ENCODE measurements around the gene JAK2. TPM values are rescaled to one million over a fixed set of nuclear protein-coding genes. Genes with fewer than 3 reads are reported as not detected.
A peak's percentile ranks its signal among the peaks of the same experiment; 100 is the strongest.
"Not testable (repeated sequence)": the region's sequence is repeated elsewhere in the genome, so short reads cannot be mapped to it uniquely, and the experiment has no call there.

Gene JAK2
- total RNA-seq, 4 donors from 2014 or later = 20.7 to 40.4 (median 22.6) TPM

DNA sequence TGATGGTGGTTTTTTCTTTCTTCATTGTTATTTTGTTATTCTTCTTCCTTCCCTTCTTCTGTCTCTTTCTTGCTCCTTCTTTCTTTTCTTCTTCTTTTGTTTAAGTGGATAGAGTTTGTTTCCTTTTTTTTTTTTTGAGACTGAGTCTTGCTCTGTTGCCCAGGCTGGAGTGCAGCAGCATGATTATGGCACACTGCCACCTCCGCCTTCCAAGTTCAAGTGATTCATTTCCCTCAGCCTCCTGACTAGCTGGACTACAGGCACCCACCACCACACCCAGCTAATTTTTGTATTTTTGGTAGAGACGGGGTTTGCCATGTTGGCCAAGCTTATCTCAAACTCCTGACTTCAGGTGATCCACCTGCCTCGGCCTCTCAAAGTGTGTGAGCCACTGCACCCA, 40.3 kb downstream of the JAK2 start:
- H3K36me3 ChIP-seq = peaks cover 0 to 53% (median 0%) of the 10 kb centered on the region in 3 donors
- TF ChIP-seq, protein P1, sequence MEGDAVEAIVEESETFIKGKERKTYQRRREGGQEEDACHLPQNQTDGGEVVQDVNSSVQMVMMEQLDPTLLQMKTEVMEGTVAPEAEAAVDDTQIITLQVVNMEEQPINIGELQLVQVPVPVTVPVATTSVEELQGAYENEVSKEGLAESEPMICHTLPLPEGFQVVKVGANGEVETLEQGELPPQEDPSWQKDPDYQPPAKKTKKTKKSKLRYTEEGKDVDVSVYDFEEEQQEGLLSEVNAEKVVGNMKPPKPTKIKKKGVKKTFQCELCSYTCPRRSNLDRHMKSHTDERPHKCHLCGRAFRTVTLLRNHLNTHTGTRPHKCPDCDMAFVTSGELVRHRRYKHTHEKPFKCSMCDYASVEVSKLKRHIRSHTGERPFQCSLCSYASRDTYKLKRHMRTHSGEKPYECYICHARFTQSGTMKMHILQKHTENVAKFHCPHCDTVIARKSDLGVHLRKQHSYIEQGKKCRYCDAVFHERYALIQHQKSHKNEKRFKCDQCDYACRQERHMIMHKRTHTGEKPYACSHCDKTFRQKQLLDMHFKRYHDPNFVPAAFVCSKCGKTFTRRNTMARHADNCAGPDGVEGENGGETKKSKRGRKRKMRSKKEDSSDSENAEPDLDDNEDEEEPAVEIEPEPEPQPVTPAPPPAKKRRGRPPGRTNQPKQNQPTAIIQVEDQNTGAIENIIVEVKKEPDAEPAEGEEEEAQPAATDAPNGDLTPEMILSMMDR (IDR thresholded peaks at IDR 0.05) = no peak
- TF ChIP-seq POLR2A (IDR thresholded peaks at IDR 0.05) = no peak

DNA sequence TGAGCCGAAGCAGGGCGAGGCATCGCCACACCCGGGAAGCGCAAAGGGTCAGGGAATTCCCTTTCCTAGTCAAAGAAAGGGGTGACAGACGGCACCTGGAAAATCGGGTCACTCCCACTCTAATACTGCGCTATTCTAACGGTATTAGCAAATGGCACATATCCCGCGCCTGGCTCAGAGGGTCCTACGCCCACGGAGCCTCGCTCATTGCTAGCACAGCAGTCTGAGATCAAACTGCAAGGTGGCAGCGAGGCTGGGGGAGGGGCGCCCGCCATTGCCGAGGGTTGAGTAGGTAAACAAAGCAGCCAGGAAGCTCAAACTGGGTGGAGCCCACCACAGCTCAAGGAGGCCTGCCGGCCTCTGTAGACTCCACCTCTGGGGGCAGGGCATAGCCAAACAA, 46.9 kb downstream of the JAK2 start:
- not testable (repeated sequence) for DNase-seq, H3K27me3 ChIP-seq, H3K9me3 ChIP-seq, H3K4me1 ChIP-seq, H3K4me3 ChIP-seq, H3K27ac ChIP-seq
- peaks cover 0 to 45% (median 0%) of the 10 kb centered on the region in 3 donors for H3K36me3 ChIP-seq

More for the DNA sequence above, 40.3 kb downstream of the JAK2 start:
- Histone ChIP-seq H3K27ac (no peak overlapping the region), H3K9me3 (no peaks in the 10 kb centered on the region), H3K4me3 (no peak overlapping the region), H3K27me3 (no peaks in the 10 kb centered on the region), H3K4me1 (no peaks in the 10 kb centered on the region)
- DNase-seq = no peak

DNA sequence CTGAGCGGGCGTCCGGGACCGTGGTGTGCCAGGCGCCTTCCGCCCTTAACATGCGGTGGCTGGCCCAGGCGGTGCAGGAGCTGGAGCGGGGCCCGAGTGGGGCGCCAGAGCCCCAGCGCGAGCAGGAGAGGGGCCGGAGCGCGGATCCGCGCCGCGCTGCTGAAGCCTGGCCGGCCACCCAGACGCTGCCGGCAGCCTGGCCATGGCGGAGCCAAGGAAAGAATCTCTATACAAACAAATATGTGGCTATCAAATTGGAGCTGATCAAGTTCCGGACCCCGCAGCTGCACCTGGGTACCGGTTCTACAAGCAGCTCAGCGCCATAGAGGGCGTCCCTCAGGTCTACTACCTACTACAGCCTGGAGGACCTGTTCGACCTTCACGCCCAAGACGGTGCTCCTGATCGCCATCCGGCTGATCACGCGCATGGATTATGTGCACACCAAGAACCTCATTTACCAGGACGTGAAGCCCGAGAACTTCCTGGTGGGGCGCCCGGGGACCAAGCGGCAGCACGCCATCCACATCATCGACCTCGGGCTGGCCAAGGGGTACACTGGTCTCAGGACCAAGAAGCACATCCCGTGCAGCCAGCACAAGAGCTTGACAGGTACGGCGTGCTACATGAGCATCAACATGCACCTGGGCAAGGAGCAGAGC, 55.8 kb downstream of the JAK2 start:
- Histone ChIP-seq H3K4me1 (no peaks in the 10 kb centered on the region), H3K4me3 (no peak overlapping the region), H3K36me3 (peaks cover 0 to 28% (median 0%) of the 10 kb centered on the region in 3 donors), H3K9me3 (no peaks in the 10 kb centered on the region), H3K27me3 (no peaks in the 10 kb centered on the region), H3K27ac (no peak overlapping the region)
- TF ChIP-seq, protein P1 (IDR thresholded peaks at IDR 0.05) = no peak
- no peak for TF ChIP-seq POLR2A (IDR thresholded peaks at IDR 0.05)
- DNase-seq = no peak

DNA sequence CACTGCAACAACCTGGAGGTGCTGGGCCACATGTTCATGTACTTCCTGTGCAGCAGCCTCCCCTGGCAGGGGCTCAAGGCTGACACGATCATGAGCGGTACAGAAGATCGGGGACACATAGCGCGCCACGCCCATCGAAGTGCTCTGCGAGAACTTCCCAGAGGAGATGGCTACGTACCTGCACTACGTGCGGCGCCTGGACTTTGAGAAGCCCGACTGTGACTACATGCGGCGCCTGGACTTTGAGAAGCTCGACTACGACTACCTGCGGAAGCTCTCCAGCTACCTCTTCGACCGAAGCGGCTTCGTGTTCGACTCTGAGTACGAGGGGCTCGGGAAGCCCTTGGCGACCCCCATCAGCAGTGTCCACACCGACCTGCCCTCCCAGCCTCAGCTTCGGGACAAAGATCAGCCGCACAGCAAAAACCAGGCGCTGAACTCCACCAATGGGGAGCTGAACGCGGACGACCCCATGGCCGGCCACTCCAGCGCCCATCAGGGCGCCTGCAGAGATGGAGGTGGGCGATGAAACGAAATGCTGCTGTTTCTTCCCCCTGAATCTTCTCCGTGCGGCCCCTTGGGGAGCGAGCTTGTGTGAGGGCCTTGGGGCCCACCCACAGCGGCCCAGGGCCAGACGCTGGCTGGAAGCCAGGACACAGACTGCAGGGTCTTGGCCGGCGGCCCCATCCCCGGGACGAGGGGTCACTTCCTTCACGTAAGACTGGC, 56.5 kb downstream of the JAK2 start:
- Histone ChIP-seq H3K27me3 (no peaks in the 10 kb centered on the region), H3K4me3 (no peak overlapping the region), H3K27ac (no peak overlapping the region), H3K9me3 (no peaks in the 10 kb centered on the region), H3K36me3 (peaks cover 0 to 28% (median 0%) of the 10 kb centered on the region in 3 donors), H3K4me1 (no peaks in the 10 kb centered on the region)
- DNase-seq = peak in 1 of 3 donors; percentile 43
- TF ChIP-seq POLR2A (IDR thresholded peaks at IDR 0.05) = no peak
- TF ChIP-seq, protein P1 (IDR thresholded peaks at IDR 0.05) = no peak

DNA sequence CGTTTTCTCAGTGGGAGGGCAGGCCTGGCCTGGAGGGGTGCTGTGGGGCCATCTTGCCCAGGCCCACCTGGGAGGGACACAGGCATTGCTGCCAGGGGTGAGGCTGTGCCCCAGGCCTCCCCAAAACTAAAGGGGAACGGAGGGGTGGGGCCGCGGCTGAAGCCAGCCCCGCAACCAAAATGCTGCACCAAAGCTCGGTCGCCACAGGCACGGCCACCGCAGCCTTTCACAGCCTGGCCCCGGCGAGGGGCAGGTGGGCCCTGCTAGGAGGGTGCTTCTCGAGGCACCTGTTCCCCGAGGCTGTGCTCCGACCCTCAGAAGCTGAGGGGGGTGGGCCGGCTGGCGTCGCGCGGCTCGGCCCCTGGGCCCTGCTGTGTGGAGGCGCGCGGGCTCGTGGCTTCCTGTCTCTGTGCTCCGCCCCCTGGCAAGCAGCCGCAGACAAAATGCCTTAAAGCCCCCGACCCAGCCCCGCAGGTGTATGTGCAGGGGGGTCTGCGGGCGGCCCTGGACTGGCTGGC, 57.6 kb downstream of the JAK2 start:
- H3K4me3 ChIP-seq = no peak overlapping the region
- no peaks in the 10 kb centered on the region for H3K27me3 ChIP-seq
- H3K4me1 ChIP-seq = no peaks in the 10 kb centered on the region
- H3K9me3 ChIP-seq = no peaks in the 10 kb centered on the region
- peaks cover 0 to 28% (median 0%) of the 10 kb centered on the region in 3 donors for H3K36me3 ChIP-seq
- DNase-seq = peak in 1 of 3 donors; percentile 43
- TF ChIP-seq POLR2A (IDR thresholded peaks at IDR 0.05) = no peak
- TF ChIP-seq, protein P1 (IDR thresholded peaks at IDR 0.05) = no peak
- H3K27ac ChIP-seq = no peak overlapping the region

DNA sequence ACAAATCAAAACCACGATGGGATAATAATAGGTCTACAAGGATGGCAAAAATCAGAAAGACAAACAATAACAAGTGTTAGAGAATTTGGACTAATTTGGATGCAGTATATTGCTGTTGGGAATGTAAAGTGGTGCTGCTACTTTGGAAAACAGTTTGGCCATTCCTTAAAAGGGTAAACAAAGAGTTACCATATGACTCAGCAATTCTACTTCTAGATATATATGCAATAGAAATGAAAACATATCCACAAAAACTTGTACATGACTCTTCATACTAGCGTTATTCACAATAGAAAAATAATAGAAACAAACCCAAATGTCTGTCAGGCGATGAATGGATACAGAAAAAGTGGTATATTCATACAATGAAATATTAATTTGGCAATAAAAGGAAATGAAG, 58.3 kb downstream of the JAK2 start:
- Histone ChIP-seq H3K27ac (no peak overlapping the region), H3K4me3 (no peak overlapping the region), H3K27me3 (no peaks in the 10 kb centered on the region), H3K9me3 (no peaks in the 10 kb centered on the region), H3K36me3 (peaks cover 0 to 28% (median 0%) of the 10 kb centered on the region in 3 donors), H3K4me1 (no peaks in the 10 kb centered on the region)
- TF ChIP-seq, protein P1 (IDR thresholded peaks at IDR 0.05) = no peak
- TF ChIP-seq POLR2A (IDR thresholded peaks at IDR 0.05) = no peak
- no peak for DNase-seq
